Tibial nerve (tissue), 3 donors: ENCODE data around the gene USP25.

ENCODE experiments used
- POLR2A ChIP-seq, 2 donors: fragments of 450-650 bp; IDR thresholded peaks; one replicate each; pipeline ENCODE4 v1.6.1; 2017; ENCODE audit warnings: antibody characterized with exemption in 2 of 2, mild to moderate bottlenecking in 2 of 2, moderate library complexity in 2 of 2
- TF ChIP-seq, protein P1 (sequence below), 5 experiments: fragments of 200-600 bp in 3 of 5; fragments of 450-650 bp in 2 of 5; sonication (generic) in 3 of 5; IDR thresholded peaks; one replicate each; pipeline ENCODE4 v1.5.1; 2016 to 2019; ENCODE audit warnings: antibody characterized with exemption in 5 of 5, mild to moderate bottlenecking in 3 of 5, moderate library complexity in 2 of 5

DNA sequence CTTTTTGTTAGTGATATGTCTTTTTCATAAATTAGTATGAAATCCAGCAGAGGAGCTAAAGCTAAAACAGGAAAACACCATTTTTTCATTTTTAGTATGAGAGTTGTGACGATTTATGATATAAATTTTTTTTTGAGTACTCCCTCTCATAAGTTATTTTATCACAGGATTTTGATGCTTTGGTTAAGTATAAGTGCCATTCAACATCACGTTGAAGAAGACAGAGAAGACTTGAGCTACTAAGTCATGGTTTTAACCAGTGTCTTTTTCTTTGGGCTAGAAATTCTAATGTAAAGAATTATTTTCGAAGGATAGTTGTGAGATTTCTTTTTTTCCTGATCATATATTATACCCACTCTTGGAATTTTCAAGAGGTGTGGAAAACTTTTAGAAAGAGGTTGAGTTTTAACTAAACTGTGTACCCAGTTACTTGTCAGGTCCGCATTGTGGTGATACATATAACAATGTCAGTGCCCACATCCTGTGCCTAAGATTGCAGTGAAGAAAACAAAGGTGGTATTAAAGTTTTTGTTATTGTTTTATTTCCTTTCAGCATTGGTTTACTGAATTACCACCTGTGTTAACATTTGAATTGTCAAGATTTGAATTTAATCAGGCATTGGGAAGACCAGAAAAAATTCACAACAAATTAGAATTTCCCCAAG lies 93.8 kb downstream of the USP25 start:
- TF ChIP-seq, protein P1, sequence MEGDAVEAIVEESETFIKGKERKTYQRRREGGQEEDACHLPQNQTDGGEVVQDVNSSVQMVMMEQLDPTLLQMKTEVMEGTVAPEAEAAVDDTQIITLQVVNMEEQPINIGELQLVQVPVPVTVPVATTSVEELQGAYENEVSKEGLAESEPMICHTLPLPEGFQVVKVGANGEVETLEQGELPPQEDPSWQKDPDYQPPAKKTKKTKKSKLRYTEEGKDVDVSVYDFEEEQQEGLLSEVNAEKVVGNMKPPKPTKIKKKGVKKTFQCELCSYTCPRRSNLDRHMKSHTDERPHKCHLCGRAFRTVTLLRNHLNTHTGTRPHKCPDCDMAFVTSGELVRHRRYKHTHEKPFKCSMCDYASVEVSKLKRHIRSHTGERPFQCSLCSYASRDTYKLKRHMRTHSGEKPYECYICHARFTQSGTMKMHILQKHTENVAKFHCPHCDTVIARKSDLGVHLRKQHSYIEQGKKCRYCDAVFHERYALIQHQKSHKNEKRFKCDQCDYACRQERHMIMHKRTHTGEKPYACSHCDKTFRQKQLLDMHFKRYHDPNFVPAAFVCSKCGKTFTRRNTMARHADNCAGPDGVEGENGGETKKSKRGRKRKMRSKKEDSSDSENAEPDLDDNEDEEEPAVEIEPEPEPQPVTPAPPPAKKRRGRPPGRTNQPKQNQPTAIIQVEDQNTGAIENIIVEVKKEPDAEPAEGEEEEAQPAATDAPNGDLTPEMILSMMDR (IDR thresholded peaks at IDR 0.05) = no peak
- TF ChIP-seq POLR2A (IDR thresholded peaks at IDR 0.05) = no peak
